HG03103 (cell line): Measurements from ENCODE around the gene RBM14.
A peak's percentile ranks its signal among the peaks of the same experiment; 100 is the strongest.
"Not testable (repeated sequence)": the region's sequence is repeated elsewhere in the genome, so short reads cannot be mapped to it uniquely, and the experiment has no call there.

Experiments
- ATAC-seq: cut with Tn5 transposase; IDR thresholded peaks from one replicate; pipeline ENCODE4 v1.9.1; 2021; ENCODE audit warnings: low read depth; ENCODE audit not compliant: unreplicated experiment

RBM14 gene

GRCh38 chr11:66629356-66629755 is 12.9 kb downstream of the RBM14 start:
- no peak for ATAC-seq

DNA sequence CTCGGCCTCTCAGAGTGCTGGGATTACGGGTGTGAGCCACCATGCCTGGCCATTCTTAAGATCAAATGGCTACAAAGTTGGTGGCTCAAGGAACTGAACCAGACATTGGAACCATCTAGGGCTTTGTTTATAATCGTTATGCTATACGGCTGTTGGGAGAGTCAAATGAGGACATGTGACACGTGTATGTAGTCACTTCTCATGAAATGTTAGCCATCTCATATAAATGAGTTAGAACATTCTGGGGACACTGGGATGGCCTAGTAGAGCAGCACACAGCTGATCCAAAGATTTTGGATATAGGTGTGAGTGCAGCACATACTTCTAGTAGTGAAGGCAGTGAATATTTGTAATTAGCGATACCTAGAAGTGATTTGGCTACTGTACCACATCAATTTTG is 15.5 kb downstream of the RBM14 start:
- no peak for ATAC-seq

- ATAC-seq, result no peak
Measured at GRCh38 chr11:66632952-66633351, 16.5 kb downstream of the RBM14 start.

DNA sequence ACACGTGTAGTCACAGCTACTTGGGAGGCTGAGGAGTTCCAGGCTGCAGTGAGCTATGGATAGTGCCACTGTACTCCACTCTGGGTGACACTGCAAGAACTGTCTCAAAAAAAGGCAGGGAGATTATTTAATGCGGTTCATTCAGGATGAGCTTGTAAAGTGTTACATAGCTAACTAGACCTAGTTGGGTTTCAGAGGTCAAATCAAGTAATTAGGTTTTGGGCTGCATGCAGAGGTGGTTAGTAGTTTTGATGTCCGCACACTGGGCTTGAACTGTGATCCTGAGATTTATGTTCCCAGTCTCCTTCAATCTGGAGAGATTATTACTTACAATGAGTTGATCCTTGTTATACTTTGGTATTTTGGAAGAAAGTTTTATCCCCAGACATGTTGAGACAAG is 20.0 kb downstream of the RBM14 start:
- no peak for ATAC-seq

DNA sequence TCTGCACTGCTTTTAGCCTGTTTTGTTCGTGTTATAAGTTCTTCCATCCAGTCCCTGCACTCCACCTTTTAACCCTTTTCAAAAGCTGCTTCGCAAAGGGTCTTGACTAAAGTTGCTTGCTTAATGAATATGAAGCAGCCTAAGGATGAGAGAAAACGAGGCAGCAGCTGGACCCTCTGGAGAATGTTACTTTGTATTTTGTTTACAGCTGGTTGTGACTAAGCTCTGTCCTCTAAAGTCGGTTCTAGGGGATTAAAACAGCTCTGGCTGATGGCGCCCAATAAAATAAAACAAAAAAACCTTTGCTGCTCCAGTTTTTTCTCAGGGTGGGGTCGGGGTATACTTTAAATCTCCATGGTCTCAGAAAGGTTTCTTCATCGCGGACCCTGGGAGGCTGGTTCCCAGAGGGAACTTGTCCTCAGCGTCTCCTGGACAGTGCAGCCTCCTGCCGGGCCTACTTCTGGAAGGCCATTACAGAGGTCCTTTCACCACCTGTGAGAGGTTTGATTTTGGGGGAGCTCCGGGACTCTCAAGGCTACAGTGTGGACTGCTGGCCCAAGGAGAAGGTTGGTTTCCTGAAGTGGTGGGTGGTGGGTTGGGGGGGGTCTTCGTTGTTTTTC is 21.2 kb downstream of the RBM14 start:
- ATAC-seq, result no peak

GRCh38 chr11:66638177-66639065 is 22.0 kb downstream of the RBM14 start, which contains the start of gene RBM4:
Gene RBM4, plus strand, starts transcription at chr11:66638703. Its CDS starts 1,009 bp downstream, at chr11:66639712.
- ATAC-seq, result peak; percentile 92

DNA sequence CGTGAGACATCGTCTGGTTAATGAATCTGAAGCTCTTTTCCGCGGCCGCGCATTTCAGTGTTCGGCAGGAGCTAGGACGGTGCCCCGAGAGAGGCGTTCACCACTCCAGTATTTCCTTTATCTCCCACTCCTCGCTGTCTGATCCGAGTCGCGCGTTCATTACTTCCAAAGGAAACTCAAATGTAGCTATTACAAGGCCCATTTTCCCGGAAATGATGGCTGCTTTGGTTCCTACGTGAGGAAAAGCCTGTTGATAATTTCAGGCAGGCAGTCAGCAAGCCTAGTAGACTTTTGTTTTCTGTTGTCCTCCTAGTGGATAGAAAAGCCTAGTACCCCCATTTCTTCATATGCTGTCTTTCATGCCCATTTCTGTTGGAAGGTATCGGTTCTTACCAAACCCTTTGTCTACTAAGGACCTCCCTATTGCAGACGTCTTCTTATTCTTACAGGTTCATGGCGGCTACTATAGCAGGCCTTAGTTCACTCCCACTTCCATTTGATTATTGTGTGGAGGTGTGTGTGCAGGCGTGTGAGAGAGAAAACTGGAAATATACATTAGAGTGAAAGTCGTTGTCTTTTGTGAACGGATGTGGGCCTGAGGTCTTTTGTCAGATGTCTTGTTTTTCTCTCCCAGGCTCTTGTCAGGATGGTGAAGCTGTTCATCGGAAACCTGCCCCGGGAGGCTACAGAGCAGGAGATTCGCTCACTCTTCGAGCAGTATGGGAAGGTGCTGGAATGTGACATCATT is 22.8 kb downstream of the RBM14 start:
- ATAC-seq, result no peak

- not testable (repeated sequence) for ATAC-seq
Measured at GRCh38 chr11:66639814-66640340, 23.4 kb downstream of the RBM14 start.

DNA sequence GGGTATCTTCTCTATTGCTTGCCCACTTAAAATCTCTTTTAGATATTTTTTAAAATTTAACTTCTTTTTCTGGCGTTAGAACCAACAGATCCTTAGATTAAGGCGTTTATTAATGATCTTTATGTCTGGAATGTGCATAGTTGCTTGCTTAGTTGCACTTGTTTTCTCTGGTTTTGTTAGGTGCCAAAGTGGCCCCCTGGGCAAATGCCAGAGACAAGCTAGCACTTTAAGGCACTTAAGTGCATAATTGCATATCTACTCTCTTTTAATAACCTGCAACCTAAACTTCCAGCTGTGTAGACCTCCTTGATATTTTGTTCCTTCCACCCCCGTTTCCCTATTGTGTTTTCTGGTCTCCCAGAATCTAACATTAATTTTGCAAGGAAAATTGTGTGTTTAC is 25.4 kb downstream of the RBM14 start:
- no peak for ATAC-seq

DNA sequence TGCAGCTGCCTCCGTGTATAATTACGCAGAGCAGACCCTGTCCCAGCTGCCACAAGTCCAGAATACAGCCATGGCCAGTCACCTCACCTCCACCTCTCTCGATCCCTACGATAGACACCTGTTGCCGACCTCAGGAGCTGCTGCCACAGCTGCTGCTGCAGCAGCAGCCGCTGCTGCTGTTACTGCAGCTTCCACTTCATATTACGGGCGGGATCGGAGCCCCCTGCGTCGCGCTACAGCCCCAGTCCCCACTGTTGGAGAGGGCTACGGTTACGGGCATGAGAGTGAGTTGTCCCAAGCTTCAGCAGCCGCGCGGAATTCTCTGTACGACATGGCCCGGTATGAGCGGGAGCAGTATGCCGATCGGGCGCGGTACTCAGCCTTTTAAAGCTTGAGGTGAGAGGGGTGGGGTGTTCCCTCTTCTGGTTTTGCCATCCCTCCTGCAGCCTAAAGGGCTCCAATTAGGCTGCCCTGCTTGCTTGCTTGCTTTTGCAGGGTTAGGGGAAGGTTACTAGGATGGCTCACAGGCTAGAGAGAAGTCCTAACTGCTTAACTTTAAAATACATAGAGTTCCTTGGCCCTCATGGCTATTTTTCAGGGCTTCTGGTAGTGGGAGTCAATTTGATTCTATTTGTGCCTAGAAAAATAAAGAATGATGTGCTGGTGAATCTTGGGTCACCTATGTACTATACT is 27.5 kb downstream of the RBM14 start:
- ATAC-seq, result no peak

- no peak for ATAC-seq
Measured at GRCh38 chr11:66646828-66647227, 30.4 kb downstream of the RBM14 start.

DNA sequence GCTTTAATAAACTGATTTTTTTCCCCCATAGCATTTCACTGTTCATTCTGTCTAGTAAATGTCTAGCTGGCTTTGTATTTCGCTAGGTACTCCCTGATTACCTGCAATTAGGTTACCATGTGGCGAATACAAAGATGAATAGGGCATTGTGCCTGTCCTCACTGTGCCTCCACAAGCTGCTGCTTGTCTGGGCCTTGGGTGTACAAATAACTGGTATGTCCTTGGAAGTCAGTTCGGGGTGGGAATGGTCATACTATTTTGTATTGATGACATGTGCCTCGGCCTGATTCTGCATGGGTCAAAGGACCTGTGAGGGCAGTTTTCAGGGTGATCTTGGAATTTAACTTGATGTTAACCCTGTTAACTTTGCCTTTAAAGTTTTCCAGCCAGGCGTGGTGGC is 33.5 kb downstream of the RBM14 start:
- no peak for ATAC-seq

DNA sequence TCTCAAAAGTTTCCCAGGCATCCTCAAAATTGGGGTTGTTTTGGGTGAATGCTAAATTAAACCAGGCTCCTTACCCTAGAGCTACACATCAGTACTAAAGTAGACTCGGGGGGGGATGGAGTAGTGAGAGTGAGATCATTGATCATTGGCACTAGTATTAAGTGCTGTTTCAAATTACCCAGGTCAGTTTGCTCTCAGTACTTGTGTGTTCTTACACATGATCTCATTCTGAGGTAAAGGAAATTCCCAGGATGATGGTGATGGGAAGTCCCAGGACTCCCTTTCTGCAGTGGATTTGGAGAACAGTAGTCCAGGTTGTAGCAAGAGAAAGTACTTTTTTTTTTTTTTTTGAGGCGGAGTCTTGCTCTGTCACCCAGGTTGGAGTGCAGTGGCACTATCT is 34.6 kb downstream of the RBM14 start:
- no peak for ATAC-seq

DNA sequence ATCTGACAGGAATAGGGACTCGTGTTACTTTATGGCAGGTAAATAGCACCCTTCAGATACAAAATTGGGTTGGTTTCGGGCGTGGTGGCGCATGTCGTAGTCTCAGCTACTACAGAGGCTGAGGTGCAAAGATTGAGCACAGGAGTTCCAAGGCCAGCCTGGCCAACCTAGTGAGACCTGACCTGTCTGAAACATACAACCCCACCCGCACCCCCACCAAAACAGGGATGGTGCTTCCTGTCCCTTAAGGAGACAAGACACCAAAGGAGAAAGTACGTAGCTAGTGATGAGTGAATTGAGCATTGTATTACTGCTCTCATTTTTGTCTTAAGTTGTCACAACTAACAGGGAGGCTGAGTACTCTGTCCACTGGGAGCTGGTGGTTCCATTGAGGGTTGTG is 36.2 kb downstream of the RBM14 start:
- no peak for ATAC-seq

DNA sequence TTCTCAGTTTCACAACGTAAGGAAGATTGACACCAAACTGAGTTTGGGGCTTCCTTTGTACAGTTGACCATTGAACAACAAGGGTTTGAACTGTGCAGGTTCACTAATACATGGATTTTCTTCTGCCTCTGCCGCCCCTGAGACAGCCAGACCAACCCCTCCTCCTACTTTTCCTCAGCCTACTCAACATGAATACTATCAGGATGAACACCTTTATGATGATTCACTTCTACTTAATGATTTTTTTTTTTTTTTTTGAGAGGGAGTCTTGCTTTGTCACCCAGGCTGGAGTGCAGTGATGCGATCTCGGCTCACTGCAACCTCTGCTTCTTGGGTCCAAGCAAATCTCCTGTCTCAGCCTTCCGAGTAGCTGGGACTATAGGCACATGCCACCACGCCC is 36.7 kb downstream of the RBM14 start:
- no peak for ATAC-seq

DNA sequence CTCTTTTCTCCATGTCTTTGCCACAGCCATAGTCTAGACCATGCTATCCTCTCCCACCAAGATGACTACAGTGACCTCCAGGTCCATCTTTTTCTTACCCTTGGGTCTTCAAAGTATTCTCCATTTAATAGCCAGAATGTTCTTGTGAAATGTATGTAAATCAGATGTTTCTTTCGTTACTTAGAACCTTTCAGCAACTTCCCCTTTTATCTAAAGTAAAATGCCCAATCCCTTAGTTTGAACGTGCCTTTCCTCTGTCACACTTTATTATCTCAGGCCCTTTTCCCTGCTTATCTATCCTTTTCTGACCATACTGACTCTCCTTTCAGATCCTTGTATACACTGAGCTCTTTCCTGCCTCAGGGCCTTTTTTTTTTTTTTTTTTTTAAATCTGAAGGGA is 43.3 kb downstream of the RBM14 start:
- no peak for ATAC-seq

DNA sequence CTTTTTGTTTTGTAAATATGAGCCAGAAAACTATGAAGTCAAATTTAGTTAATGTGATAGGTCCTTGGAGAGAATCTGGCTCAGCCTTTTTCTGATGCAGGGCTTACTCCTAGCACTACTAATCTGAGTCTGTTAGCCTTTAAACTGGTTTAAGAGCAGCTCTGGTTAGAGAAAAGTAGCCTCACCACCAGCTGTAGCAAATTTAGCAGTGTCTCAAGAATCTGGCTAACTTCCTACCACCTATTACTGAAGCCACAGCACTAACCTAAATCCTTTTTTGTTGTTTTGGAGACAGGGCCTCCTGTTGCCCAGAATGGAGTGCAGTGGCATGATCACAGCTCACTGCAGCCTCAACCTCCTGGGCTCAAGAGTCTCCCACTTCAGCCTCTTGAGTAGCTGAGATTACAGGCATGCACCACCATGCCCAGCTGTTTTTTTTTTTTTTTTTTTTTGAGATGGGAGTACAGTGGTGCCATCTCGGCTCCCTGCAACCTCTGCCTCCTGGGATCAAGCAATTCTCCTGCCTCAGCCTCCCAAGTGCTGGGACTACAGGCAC is 47.4 kb downstream of the RBM14 start:
- ATAC-seq, result no peak

DNA sequence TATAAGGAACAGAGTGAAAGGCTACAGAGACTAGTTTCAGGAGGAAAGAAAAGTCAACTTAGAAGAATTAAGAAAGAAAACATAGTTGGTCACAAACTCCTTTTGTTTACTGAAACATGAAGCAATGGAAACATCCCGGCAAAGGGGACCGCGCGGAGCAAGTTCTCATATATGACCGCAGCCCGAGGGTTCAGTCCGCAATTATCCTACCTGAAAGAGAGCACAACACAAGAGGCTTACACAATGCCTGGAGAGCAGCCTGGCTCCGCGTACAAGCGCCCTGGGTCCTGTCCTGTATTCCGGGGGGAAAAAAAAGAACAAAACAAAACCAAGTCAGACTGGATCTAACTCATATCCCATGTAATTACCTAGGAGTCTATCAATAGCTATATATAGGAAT is 48.9 kb downstream of the RBM14 start:
- no peak for ATAC-seq

DNA sequence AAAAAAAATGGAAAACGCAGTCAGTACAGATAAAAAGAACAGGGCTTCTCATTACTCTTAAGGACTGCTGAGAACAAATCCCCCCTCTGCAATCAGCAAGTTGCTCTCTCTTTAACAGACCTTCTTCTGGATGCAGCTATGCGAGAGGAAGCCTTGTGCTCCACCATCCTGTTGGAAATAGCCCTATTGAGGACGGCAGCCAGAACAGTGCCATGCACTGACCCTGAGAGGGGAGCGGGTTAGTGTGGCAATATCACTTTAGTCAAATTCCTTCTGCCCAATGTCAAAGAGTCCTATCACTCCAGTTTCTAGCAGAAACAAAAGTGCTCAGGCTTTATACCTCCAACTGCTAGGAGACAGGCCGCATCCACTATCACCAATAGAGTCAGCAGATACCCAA is 54.4 kb downstream of the RBM14 start:
- no peak for ATAC-seq

GRCh38 chr11:66674964-66675602 is 58.7 kb downstream of the RBM14 start:
- ATAC-seq, result no peak
